H7 (cell line): Measurements from ENCODE around the gene CASP9. TPM values are rescaled to one million over a fixed set of nuclear protein-coding genes. Genes with fewer than 3 reads are reported as not detected.
"Not testable (repeated sequence)": the region's sequence is repeated elsewhere in the genome, so short reads cannot be mapped to it uniquely, and the experiment has no call there.

Experiments used
- DNase-seq: peaks from one replicate; pipeline ENCODE4 v3.0.0; 2012
- H3K27me3 ChIP-seq: 2 replicates; pipeline ENCODE4 v1.6.0; 2011; ENCODE audit warnings: mild to moderate bottlenecking, low read length; ENCODE audit not compliant: control insufficient read depth, insufficient read depth
- H3K36me3 ChIP-seq: replicated peaks from 2 replicates; pipeline ENCODE4 v1.5.1; 2011; ENCODE audit warnings: low read length; ENCODE audit not compliant: control insufficient read depth, insufficient read depth
- H3K4me3 ChIP-seq: 2 replicates; pipeline ENCODE4 v1.5.1; 2011; ENCODE audit warnings: low read depth, mild to moderate bottlenecking, control low read depth, low read length, moderate library complexity; ENCODE audit not compliant: insufficient read depth
- total RNA-seq: library from RNA; depleted of rRNA; stranded (reverse); fragments of >200 nt; shearing (Covaris generic); gene quantifications from 2 replicates; pipeline ENCODE4 v1.2.3, GENCODE V29; 2014

CASP9 gene
- total RNA-seq, 1 experiment from 2014 or later = 15.0 TPM

- Histone ChIP-seq H3K36me3 (peaks cover 13% of the 10 kb centered on the region), H3K4me3 (no peak overlapping the region), H3K27me3 (no peaks in the 10 kb centered on the region)
- DNase-seq = no peak
Measured at GRCh38 chr1:15541231-15541792, 17.3 kb upstream of the CASP9 start.

DNA sequence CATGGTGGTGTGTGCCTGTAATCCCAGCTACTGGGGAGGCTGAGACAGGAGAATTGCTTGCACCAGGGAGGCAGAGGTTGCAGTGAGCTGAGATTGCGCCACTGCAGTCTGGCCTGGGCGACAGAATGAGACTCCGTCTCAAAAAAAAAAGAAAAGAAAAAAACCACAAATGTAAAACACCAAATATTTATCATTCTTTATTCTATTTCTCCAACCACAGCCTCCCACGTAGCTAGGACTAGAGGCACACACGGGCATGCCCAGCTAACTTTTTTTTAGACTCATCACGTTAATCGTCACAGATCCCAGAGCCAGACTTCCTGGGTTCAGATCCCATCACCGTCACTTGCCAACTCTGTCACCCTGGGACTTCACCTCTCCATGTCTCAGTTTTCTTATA lies 16.2 kb upstream of the CASP9 start:
- H3K4me3 ChIP-seq = no peak overlapping the region
- no peak for DNase-seq
- H3K36me3 ChIP-seq = peaks cover 13% of the 10 kb centered on the region
- H3K27me3 ChIP-seq = no peaks in the 10 kb centered on the region

- no peak for DNase-seq
- Histone ChIP-seq H3K27me3 (no peaks in the 10 kb centered on the region), H3K36me3 (peaks cover 10% of the 10 kb centered on the region), H3K4me3 (no peak overlapping the region)
Measured at GRCh38 chr1:15538771-15539170, 14.8 kb upstream of the CASP9 start.

GRCh38 chr1:15531682-15532081 lies 7.7 kb upstream of the CASP9 start:
- Histone ChIP-seq H3K36me3 (peaks cover 3% of the 10 kb centered on the region), H3K4me3 (no peak overlapping the region), H3K27me3 (no peaks in the 10 kb centered on the region)
- no peak for DNase-seq

GRCh38 chr1:15531003-15531402 lies 7.0 kb upstream of the CASP9 start:
- Histone ChIP-seq H3K36me3 (peaks cover 1% of the 10 kb centered on the region), H3K27me3 (no peaks in the 10 kb centered on the region), H3K4me3 (no peak overlapping the region)
- no peak for DNase-seq

GRCh38 chr1:15526490-15527339 lies 2.7 kb upstream of the CASP9 start, which contains the start of gene DNAJC16:
TSS of gene DNAJC16 (plus strand) at chr1:15526848. CDS start at chr1:15529106, 2,258 bp downstream.
- peak within 1 kb of the TSS; percentile 94 for H3K4me3 ChIP-seq

DNA sequence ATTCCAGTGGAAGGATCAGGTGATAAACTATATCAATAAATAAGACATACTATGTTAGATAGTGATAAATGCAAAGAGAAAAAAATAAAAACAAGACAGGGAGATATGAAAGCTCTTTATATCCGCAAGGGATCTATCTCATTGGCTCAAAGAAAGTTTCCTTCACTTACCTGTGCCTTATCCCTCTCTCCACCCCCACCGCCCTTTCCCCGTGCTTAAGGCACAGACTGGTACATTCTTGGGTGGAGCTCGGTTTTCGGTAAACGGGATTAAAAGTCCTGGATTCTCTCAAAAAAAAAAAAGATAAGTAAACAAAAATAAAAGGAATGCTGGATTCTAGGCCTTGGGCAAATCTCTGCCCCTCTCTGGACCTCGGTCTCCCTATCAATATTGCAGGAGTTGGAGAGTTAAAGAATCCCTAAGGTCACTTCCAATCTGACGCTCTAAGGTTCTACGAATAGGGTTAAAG lies 2.0 kb upstream of the CASP9 start:
- Histone ChIP-seq H3K36me3 (peaks cover 1% of the 10 kb centered on the region; the same call in 1 of the 2 replicates), H3K27me3 (no peaks in the 10 kb centered on the region), H3K4me3 (peak overlapping the region; percentile 1; the same call in 1 of the 2 replicates)
- no peak for DNase-seq

More at GRCh38 chr1:15526490-15527339, 2.7 kb upstream of the CASP9 start, which contains the start of gene DNAJC16:
- no peaks in the 10 kb centered on the region for H3K27me3 ChIP-seq
- peak; percentile 92 for DNase-seq
- H3K36me3 ChIP-seq = peaks cover 1% of the 10 kb centered on the region; the same call in 1 of the 2 replicates

GRCh38 chr1:15525050-15526020 lies 1.3 kb upstream of the CASP9 start:
- Histone ChIP-seq H3K4me3 (peak overlapping the region; percentile 53), H3K36me3 (0 out of 2 replicates have a peak, but pooled peaks cover under 1% of the 10 kb centered on the region), H3K27me3 (no peaks in the 10 kb centered on the region)
- no peak for DNase-seq

- Histone ChIP-seq H3K4me3 (peak overlapping the region; percentile 77), H3K27me3 (no peaks in the 10 kb centered on the region), H3K36me3 (no peaks in the 10 kb centered on the region)
- peak; percentile 99 for DNase-seq
Measured at GRCh38 chr1:15524283-15525049, 451 bp upstream of the CASP9 start.

DNA sequence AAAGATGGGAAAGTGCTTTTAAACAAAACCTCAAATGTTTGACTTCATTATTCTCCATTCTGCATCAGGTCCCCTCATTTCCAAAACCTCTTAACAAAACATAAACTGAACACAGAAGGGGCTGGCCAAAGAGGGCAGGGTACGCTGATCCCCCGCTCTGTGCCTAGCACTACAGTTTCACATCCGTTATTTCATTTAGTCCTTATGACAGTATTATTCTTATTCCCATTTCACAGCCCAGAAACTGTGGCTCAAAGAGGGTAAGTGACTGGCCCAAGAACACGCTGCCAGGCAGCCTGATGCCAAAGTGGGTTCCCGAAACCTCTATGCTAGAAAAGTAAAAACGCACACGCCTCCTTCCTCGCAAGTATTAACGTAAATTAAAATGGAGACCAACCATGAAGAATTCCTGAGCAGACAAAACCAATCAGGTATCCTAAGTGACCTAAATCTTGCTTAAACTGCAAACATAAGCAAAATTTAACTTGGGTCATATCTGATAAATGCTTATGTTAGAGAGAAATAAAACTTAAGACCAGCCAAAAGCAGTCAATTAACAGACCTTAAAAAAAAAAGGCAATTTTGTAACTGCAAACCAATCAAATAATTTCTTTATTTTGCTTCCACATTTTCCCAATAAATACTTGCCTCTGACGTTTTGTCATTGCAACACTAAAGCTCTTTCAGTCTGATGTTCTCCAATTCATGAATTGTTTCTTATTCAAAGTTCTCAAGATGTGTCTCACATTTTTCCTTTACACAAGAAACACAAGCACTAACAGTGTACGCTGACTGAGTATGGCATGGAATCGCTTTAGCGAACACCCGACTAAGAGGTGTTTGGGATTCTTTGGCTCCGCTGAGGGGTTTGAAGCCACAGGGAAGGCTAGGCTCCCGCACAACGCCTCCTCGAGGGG lies 653 bp downstream of the CASP9 start:
- no peaks in the 10 kb centered on the region for H3K27me3 ChIP-seq
- DNase-seq = no peak

GRCh38 chr1:15522551-15522950 lies 1.5 kb downstream of the CASP9 start:
- DNase-seq = no peak
- H3K4me3 ChIP-seq = no peak overlapping the region
- no peaks in the 10 kb centered on the region for H3K27me3 ChIP-seq
- H3K36me3 ChIP-seq = no peaks in the 10 kb centered on the region

More for the DNA sequence above, 653 bp downstream of the CASP9 start:
- Histone ChIP-seq H3K4me3 (peak overlapping the region; percentile 54), H3K36me3 (no peaks in the 10 kb centered on the region)

GRCh38 chr1:15521206-15521906 lies 2.7 kb downstream of the CASP9 start:
- not testable (repeated sequence) for DNase-seq, H3K4me3 ChIP-seq, H3K36me3 ChIP-seq, H3K27me3 ChIP-seq
